Hair follicular keratinocyte (primary cell): ENCODE data around the gene DDB1. TPM values are rescaled to one million over a fixed set of nuclear protein-coding genes. Genes with fewer than 3 reads are reported as not detected.

ENCODE experiments used
- total RNA-seq: library from RNA; depleted of rRNA; stranded (reverse); fragments of >200 nt; gene quantifications from 2 replicates; pipeline ENCODE4 v1.2.3, GENCODE V29; 2015

DDB1 gene
- total RNA-seq = 163 and 190 TPM in 2 replicates

DNA sequence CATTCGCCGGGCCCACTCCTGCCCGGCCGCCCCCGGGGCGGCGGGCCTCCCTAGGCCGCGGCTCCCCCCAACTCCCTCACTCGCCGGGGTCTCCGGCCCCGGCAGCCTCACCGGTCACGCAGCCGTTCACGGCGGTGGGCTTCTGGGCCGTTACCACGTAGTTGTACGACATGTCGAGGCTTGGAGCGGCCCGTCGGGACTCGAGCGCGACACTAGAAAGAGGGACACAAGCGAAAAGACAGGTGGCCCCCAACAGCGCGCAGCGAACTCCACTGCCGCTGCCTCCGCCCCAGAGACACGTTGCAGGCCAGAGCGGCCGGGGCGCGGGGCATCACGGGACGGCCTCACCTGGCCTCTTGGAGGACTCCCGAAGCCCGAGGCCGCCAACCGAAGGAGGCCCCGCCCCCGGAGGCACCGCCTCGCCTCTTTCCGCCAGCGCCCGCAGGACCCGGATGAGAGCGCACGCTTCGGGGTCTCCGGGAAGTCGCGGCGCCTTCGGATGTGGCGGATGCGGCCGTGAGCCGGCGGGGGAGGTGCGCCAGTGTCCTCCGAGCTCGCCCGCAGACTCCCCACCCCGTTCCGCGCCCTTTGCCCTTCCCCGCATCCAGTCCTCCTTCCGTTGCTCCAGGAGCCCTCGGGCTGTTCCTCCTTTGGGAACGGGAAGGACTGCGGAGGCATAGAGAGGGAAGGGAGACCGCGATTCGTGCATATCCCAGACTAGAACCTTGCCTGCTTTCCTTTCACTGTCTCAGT lies at the start of gene DDB1, which contains the start of gene TKFC:
TSS of gene DDB1 (minus strand) at position 309 of the 753 bp plus-strand sequence. CDS start at position 172, 137 bp downstream.
TSS of gene TKFC (plus strand) at position 432 of the 753 bp plus-strand sequence. CDS start 1,501 bp downstream, outside the sequence.

DNA sequence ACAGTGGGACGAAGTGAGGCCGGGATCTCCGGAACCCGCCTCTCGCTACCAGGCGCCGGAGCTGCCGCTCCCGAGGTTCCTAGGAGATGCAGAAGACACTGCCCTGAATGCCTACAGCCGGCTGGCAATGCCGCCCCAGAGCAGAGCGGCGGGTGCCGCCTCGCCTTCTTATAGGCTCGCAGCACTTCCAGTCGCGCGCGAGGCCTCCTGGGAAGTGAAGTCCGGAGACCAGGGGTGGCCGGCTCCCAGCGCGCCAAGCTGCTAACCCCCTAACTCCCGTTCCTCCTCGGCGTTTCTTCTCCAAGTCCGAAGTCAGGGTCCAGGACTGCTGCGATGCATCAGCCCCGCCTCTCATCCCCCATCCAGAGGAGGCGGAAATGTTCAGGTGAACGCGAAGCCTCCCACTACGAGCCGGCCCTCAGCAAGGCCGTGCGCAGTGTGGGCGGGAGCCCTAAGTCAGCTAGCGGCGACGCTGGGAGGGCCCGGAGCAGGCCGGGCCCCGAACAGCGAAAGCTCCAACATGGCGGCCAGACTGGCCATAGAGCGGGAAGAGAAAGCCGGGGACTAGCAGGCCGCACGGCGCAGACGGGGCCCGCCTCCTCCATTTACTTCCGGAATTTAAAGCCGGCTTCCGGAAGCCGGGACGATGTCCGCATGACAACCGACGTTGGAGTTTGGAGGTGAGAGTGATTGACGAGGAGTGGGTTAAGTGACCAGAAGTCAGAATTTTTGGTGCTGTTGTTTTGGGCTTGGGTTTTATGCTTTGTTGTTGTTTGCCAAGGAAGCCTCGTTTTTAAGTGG lies 29.0 kb upstream of the DDB1 start, which contains the start of the genes CYB561A3 and TMEM138:
TSS of gene CYB561A3 (minus strand) at position 142 of the 801 bp plus-strand sequence. CDS start 5,169 bp downstream, outside the sequence.
TSS of gene TMEM138 (plus strand) at position 634 of the 801 bp plus-strand sequence. CDS start 2,017 bp downstream, outside the sequence.

DNA sequence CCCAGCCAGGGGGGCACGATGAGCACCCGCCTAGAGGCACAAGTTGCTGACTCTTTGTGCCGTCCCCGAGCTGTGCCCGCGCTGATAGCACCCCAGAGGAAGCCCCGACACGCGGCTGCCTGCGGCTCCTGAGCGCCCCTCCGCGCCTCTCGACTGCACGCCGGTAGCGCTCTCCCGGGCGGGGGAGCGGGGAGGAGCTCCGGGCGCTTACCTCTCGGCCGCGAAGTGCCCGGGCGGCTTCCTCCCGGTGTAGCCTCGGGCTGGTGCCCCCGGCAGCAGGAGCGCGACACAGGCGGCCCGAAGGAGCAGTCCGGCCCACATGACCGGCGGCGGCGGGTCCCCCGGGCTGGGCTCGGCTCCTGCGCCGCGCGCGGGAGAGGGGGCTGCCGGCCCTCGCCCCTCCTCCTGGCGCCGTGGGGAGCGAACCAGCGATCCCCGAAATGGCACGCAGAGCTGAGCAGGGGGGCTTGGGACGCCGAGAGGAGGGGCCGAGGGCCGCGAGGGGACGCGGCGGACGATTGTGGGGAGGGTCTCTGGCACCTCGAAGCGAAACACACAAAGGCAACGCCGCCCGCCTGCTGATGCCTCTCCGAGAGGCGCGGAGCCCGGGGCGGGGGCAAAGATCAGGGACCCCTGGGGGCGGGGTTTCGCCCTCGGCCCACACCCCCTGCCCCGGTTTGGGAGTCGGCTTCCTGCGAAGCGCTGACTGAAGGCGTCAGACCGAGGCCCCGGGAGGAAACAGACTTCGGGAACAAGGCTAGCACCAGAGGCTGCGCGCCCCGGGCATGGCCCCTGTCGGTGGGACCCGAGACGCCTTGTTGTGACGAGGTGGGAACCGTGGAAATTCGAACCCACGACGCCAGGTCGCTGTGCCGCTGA lies 37.9 kb downstream of the DDB1 start, which contains the start of gene VWCE:
TSS of gene VWCE (minus strand) at position 600 of the 879 bp plus-strand sequence. CDS start at position 321, 279 bp downstream.

Other genes with a start within 250 kb of the DDB1 start
- gene CD5, start 230.6 kb downstream of the DDB1 start, total RNA-seq = not detected in 2 replicates
- gene VPS37C, start 171.7 kb downstream of the DDB1 start, total RNA-seq = 11.5 and 14.9 TPM in 2 replicates
- gene PGA3, start 129.6 kb downstream of the DDB1 start, total RNA-seq = not detected in 2 replicates
- gene PGA4, start 110.8 kb downstream of the DDB1 start, total RNA-seq = not detected in 2 replicates
- not detected in 2 replicates for gene PGA5, start 91.9 kb downstream of the DDB1 start, total RNA-seq
- gene VWCE, start 37.8 kb downstream of the DDB1 start, total RNA-seq = 0.04 and 0.23 TPM in 2 replicates
- gene TKFC, start 123 bp upstream of the DDB1 start, total RNA-seq = 30.3 and 34.4 TPM in 2 replicates
- gene CYB561A3, start 28.8 kb upstream of the DDB1 start, total RNA-seq = 42.1 and 47.6 TPM in 2 replicates
- 24.3 and 44.9 TPM in 2 replicates for gene TMEM138, start 29.3 kb upstream of the DDB1 start, total RNA-seq
- gene TMEM216, start 59.5 kb upstream of the DDB1 start, total RNA-seq = 12.0 and 12.3 TPM in 2 replicates
- 29.0 and 31.1 TPM in 2 replicates for gene CPSF7, start 96.9 kb upstream of the DDB1 start, total RNA-seq
- gene SDHAF2, start 97.0 kb upstream of the DDB1 start, total RNA-seq = 18.0 and 38.8 TPM in 2 replicates
- not detected in 2 replicates for gene LRRC10B, start 175.6 kb upstream of the DDB1 start, total RNA-seq
- gene SYT7, start 248.0 kb upstream of the DDB1 start, total RNA-seq = 3.6 and 10.8 TPM in 2 replicates